HG02884 (cell line): Measurements from ENCODE around the gene RDH13.
"Not testable (repeated sequence)": the region's sequence is repeated elsewhere in the genome, so short reads cannot be mapped to it uniquely, and the experiment has no call there.

Source experiments
- ATAC-seq: cut with Tn5 transposase; IDR thresholded peaks from one replicate; pipeline ENCODE4 v1.9.1; 2021; ENCODE audit warnings: mild to moderate bottlenecking, moderate library complexity; ENCODE audit not compliant: unreplicated experiment

The RDH13 gene

DNA sequence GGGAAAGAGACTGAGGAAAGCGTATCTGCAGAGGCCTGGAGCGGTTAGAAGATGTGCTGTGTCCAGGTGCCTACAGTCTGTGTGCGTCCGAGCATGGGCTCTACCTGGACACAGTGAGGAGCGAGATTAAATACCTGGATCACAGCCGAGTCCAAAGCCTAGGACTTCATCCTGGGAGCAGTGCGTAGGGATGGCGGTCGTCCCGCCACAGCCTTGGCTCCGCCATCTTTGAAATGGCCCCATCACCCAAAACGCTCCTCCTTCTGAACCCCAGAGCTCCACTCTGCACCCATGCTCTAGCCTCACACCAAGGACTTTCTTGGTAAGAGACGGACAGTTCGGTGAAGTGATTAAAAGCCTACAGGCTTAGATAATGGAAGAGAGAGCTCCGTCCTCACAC is 44.7 kb downstream of the RDH13 start:
- no peak for ATAC-seq

DNA sequence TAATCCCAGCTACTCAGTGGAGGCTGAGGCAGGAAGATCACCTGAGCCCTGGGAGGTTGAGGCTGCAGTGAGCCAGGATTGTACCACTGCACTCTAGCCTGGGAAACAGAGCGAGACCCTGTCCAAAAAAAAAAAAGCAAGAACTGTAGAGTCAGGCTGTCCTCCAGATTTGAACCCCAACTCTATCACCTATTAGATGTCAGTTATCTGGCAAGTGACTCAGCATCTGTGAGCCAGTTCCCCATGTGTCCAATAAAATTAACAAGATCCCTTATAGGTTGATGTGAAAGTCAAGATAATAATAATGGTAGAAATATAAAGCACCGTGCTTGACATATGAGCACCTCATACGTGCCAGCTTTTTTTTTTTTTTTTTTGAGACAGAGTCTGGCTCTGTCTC is 46.9 kb downstream of the RDH13 start:
- ATAC-seq, result no peak

DNA sequence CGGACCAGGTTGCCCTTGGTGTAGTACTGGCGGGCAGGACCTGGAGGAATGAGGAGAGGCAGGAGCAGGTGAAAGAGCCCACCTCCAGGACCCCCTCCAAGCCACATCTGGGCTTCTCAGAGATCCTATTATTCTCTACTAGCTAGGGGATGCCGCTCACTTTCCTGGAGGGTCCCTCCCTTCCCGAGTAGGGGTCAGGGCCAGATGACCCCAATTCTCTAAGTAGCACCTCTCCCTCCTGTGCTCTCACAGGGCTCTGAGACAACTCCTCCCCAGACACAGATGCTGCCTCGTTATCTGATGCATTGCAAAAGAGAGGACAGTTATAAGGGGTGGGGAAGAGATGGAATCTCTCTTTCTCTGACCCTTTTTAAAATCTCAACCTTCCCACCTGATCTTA is 47.8 kb downstream of the RDH13 start:
- ATAC-seq, result no peak

DNA sequence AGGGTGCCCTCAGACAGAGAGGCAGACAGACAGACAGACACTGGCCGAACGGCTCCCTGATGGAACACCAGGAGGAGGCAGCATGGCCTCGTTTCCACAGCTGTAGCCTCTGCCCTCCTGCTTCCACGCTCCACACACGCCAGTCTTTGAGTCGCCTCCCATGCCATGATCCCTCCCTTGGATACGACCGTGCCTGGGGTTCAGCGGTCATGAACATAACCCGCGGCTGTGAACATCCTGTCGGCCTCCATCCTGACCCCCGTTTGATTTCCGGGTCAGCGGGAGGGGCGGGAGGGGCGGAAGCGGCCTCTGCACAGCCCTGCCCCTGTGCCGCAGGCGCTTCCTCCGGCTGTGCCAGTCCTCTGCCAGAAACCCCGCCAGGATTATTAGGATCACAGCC is 48.2 kb downstream of the RDH13 start:
- ATAC-seq, result no peak

DNA sequence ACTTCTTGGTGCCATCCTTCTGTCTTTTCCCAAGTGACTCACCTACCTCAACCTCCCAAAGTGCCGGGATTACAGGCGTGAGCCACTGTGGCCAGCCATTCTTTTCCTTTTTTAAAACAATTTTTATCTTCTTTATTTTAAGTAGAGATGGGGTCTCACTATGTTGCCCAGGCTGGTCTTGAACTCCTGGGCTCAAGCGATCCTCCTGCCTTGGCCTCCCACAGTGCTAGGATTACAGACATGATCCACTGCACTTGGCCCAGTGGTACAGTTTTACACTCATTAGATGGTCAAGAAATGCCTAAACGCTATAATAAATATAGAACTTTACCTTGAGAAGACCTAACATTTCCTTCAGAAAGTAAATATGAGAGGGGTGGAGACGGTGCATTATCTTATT is 49.4 kb downstream of the RDH13 start:
- ATAC-seq, result no peak

DNA sequence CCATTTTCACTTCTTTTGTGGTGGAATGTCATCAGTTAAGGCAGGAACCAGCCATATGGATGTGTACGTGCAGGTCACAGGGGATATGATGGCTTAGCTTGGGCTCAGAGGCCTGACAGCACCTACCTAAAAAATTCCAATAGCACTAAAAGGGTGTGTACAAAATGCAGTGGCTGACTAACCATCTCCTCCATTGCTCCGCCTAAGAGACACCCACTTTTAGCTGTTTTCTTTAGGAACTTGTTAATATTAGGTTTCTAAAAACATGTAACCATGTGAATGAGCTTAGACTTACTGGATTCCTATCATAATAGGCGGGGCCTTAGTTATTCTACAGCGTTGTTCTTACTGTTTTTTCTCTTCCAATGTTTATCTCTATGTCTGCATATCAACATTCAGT is 50.6 kb downstream of the RDH13 start:
- ATAC-seq, result no peak

DNA sequence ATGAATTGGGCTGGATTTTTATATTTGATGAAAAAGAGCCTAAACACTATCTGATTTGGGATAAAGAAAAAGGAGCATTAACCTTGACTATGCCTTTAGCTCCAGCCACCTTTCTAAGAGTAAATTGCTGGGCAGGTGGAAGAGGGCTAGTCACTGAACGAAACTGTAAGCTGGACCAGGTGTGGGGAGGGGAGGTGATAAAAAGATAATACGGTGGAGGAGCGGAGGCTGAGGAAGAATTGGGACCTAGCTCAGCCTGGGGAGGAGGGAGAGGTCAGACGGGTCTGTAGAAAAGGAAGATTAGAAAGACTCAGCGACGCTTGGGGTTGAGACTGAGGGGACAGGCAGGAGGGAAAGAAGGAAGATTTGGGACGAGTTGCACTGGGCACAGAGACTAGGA is 52.4 kb downstream of the RDH13 start:
- ATAC-seq, result not testable (repeated sequence)

DNA sequence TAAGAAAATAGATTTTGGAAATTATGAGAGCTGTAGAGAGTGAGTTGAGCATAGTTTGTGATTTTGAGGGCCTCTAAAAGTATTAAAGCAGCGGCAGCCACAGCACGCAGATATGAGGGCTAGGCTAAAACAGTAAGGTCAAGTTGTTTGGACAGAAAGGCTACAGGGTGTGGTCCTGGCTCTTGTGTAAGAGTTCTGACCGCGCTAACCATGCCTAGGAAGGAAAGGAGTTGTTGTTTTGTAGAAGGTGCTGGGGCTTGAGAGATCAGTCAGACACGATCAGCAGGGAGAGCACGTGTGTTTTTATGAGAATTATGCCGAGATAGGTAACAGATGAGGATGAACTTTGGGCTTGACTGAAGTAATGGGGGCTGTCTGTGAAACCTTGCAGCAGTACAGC is 54.2 kb downstream of the RDH13 start:
- not testable (repeated sequence) for ATAC-seq

DNA sequence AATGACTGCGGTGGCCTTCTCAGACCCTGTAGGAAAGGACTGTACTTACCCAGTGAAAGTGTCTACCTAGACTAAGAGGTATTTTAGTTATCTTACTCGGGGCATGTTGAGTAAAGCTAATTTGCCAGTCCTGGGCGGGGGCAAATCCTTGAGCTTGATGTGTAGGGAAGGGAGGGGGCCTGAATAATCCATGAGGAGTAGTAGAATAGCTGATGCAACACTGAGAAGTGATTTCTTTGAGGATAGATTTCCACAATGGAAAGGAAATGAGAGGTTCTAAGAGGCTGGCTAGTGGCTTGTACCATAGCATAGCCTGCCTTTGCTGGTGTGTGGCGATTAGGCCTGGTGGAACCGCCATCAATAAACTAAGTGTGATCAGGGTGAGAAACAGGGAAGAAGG is 54.8 kb downstream of the RDH13 start:
- ATAC-seq, result not testable (repeated sequence)

DNA sequence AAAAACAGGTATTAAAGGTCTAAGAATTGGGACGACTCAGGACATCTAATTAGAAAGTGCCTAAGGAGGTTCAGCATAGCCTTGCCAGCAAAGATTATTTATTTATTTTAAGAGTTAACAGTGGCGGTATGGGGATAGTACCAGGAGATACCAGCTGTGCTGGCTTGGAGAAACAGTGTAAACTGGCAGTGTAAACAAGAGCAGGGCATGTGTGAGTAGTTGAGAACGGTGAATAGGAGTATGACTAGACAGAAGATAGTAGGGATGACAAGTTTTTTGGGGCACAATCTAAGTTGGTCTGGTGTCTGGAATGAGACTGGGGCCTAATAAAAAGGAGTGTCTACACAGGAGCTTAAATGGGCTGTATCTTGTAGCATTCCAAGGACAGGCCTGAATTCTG is 55.4 kb downstream of the RDH13 start:
- ATAC-seq, result not testable (repeated sequence)

DNA sequence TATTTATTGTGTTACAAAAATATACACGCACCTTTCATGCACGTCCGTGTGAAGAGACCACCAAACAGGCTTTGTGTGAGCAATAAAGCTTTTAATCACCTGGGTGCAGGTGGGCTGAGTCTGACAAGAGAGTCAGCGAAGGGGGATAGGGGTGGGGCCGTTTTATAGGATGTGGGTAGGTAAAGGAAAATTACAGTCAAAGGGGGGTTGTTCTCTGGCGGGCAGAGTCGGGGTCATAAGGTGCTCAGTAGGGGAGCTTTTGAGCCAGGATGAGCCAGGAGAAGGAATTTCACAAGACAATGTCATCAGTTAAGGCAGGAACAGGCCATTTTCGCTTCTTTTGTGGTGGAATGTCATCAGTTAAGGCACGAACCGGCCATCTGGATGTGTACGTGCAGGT is 56.2 kb downstream of the RDH13 start:
- not testable (repeated sequence) for ATAC-seq

DNA sequence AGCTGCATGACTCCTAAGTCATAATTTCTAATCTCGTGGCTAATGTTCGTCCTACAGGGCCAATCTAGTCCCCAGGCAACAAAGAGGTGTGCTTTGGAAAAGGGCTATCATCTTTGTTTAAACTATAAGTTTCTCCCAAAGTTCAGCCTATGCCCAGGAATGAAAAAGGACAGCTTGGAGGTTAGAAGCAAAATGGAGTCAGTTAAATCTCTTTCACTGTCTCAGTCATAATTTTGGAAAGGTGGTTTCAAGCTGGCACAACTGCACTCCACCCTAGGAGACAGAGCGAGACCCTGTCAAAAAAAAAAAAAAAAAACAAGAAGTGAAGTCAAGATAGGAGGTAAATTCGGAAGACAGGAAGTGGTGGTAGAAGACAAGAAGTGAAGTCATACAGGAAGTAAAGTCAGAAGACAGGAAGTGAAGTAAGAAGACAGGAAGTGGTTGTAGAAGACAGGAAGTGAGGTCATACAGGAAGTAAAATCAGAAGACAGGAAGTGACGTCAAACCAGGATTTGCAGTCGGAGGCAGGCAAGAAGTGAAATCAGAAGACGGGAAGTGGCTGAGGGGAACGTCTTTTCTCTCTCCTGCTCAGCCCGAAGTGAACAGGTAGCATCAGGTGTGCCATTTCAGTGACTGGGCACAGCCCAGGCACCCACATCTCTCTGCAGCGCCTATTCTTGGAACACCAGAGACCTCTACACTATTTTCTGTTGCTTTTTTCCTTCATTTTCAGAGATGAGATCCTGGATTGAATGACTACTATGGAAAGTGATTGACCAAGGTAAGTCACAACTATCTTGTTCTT is 57.1 kb downstream of the RDH13 start:
- no peak for ATAC-seq

DNA sequence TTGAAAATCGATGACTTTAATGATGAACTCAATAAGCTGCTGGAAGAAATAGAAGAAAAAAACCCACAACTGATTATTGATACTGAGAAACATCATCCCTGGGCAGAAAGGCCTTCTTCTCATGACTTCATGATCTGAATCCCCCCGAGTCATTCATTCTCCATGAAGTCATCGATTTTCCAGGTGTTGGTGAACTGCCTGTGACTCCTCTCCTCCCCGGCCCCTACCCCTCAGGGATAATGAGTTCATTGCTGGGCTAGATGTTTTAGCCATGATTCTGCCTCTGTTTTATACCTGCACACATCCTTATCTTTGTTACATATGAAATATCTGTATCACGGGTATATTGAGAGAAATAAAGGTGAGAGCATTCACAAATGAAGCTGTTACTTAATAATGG is 62.2 kb downstream of the RDH13 start:
- ATAC-seq, result no peak

DNA sequence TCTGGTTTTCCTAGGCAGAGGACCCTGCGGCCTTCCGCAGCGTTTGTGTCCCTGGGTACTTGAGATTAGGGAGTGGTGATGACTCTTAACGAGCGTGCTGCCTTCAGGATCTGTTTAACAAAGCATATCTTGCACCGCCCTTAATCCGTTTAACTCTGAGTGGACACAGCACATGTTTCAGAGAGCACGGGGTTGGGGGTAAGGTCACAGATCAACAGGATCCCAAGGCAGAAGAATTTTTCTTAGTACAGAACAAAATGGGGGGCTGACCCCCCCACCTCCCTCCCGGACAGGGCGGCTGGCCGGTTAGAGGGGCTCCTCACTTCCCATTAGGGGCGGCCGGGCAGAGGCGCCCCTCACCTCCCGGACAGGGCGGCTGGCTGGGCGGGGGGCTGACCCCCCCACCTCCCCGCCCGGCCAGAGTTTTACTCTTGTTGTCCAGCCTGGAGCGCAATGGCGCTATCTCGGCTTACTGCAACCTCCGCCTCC is 64.2 kb downstream of the RDH13 start:
- not testable (repeated sequence) for ATAC-seq

DNA sequence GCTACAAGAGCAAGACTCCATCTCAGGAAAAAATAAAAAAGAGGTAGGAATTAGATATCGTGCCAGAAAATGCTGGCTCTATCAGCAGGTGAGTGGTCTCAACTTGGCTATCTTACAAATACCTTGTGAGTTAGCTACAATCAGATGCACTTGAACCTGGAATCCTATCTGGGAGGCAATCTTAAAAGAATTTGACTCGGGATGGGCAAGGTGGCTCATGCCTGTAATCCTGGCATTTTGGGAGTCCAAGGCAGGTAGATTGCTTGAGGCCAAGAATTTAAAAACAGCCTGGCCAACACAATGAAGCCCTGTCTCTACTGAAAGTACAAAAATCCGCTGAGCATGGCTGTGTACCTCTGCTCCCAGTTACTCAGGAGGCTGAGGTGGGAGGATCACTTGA is 67.4 kb downstream of the RDH13 start:
- no peak for ATAC-seq
